Activated B cell treated with CpG ODN at 0.5 μM for 24 hours (primary cell): ENCODE data around the gene SIGLEC14. TPM values are rescaled to one million over a fixed set of nuclear protein-coding genes. Genes with fewer than 3 reads are reported as not detected.

Experiments
- ATAC-seq: fragments of 200-7000 bp; cut with Tn5 transposase; one replicate; pipeline ENCODE4 v1.10.0; 2021; ENCODE audit warnings: low read depth, mild to moderate bottlenecking, moderate library complexity
- CTCF ChIA-PET: fragments of 350-600 bp; sonication (Branson Sonifier 250); formaldehyde crosslinking; loops from one replicate; lab custom pipeline; 2021; ENCODE audit warnings: antibody characterized with exemption; lab: Charles Lee
- POLR2A ChIA-PET: fragments of 350-600 bp; sonication (Branson Sonifier 250); formaldehyde crosslinking; loops from one replicate; lab custom pipeline; 2021; ENCODE audit warnings: antibody characterized with exemption; lab: Charles Lee
- DNase-seq: peaks from one replicate; pipeline ENCODE4 v3.0.0; 2022
- H3K27ac Mint-ChIP-seq: one replicate; pipeline ENCODE4 v1.8.0; 2020; ENCODE audit warnings: mixed read lengths
- H3K27me3 Mint-ChIP-seq: one replicate; pipeline ENCODE4 v1.8.0; 2021; ENCODE audit warnings: mixed read lengths
- H3K36me3 Mint-ChIP-seq: one replicate; pipeline ENCODE4 v1.8.0; 2021; ENCODE audit warnings: low read depth, mixed read lengths
- H3K4me1 Mint-ChIP-seq: one replicate; pipeline ENCODE4 v1.8.0; 2021; ENCODE audit warnings: mixed read lengths
- H3K4me3 Mint-ChIP-seq: one replicate; pipeline ENCODE4 v1.8.0; 2020; ENCODE audit warnings: mild to moderate bottlenecking, mixed read lengths
- H3K9me3 Mint-ChIP-seq: one replicate; pipeline ENCODE4 v1.8.0; 2020; ENCODE audit warnings: mixed read lengths
- CTCF ChIP-seq: fragments of 200-600 bp; IDR thresholded peaks from one replicate; pipeline ENCODE4 v1.8.0; 2022; ENCODE audit warnings: antibody characterized with exemption, mild to moderate bottlenecking
- intact Hi-C: fragments of 100-400 bp; cut with micrococcal nuclease; formaldehyde crosslinking; loops from one replicate; pipeline ENCODE4 v1.15.1; 2024
- total RNA-seq: library from RNA; stranded (reverse); gene quantifications from 2 replicates; pipeline ENCODE4 v1.2.3, GENCODE V29; 2022

The SIGLEC14 gene
- total RNA-seq, 1 donor from 2014 or later: 12.8 TPM

GRCh38 chr19:51607920-51608562 lies 38.6 kb downstream of the SIGLEC14 start:
- Mint-ChIP-seq H3K4me1 (peaks cover 63% of the 10 kb centered on the region), H3K4me3 (no peak overlapping the region), H3K27ac (peak overlapping the region; percentile 88), H3K36me3 (peaks cover 44% of the 10 kb centered on the region), H3K27me3 (no peaks in the 10 kb centered on the region), H3K9me3 (peaks cover 6% of the 10 kb centered on the region)
- POLR2A ChIA-PET: interaction anchor here (1.2 to 2.2 kb wide), 3 partner anchors 13 to 96 kb away, joined by 3 to 7 read pairs (median 6); no protein-coding TSS in a partner anchor
- intact Hi-C loops: loop anchor here (1.0 to 5.0 kb wide), 9 partner anchors 13 to 269 kb away; partner anchors contain the start of genes SIGLEC10 and ZNF175
- CTCF ChIA-PET: interaction anchor here (1.4 to 2.5 kb wide), 4 partner anchors 12 to 166 kb away, joined by 3 to 9 read pairs (median 6); no protein-coding TSS in a partner anchor
- DNase-seq (peak; percentile 54), ATAC-seq (no peak)
- TF ChIP-seq CTCF: no peak

- ChIA-PET CTCF (interaction anchor here (1.1 to 2.5 kb wide), 5 partner anchors 11 to 165 kb away, joined by 3 to 9 read pairs (median 5); no protein-coding TSS in a partner anchor), POLR2A (interaction anchor here (0.7 to 2.2 kb wide), 10 partner anchors 8 to 268 kb away, joined by 3 to 9 read pairs (median 4); partner anchors contain the start of genes SIGLEC10 and SIGLEC6)
- Mint-ChIP-seq H3K4me3 (peak overlapping the region; percentile 65), H3K9me3 (no peaks in the 10 kb centered on the region), H3K27me3 (no peaks in the 10 kb centered on the region), H3K36me3 (peaks cover 37% of the 10 kb centered on the region), H3K4me1 (peaks cover 71% of the 10 kb centered on the region), H3K27ac (peak overlapping the region; percentile 88)
- no peak for TF ChIP-seq CTCF
- peak; percentile 94 for ATAC-seq
- DNase-seq: peak; percentile 63
- intact Hi-C loops: loop anchor here (1.0 to 5.0 kb wide), 9 partner anchors 13 to 268 kb away; partner anchors contain the start of genes SIGLEC10 and ZNF175
These were observed 39.5 kb downstream of the SIGLEC14 start for GRCh38 chr19:51607077-51607476.

GRCh38 chr19:51602189-51602854 lies 44.3 kb downstream of the SIGLEC14 start:
- Mint-ChIP-seq H3K27ac (peak overlapping the region; percentile 91), H3K4me1 (peaks cover 60% of the 10 kb centered on the region), H3K27me3 (no peaks in the 10 kb centered on the region), H3K36me3 (peaks cover 20% of the 10 kb centered on the region), H3K9me3 (no peaks in the 10 kb centered on the region), H3K4me3 (peak overlapping the region; percentile 89)
- peak; percentile 19 for ATAC-seq
- ChIA-PET POLR2A (interaction anchor here (0.7 to 1.9 kb wide), 15 partner anchors 8 to 1262 kb away, joined by 3 to 9 read pairs (median 3); no protein-coding TSS in a partner anchor), CTCF (interaction anchor here (1.2 to 3.3 kb wide), 5 partner anchors 33 to 129 kb away, joined by 3 to 23 read pairs (median 5); no protein-coding TSS in a partner anchor)
- no peak for DNase-seq
- intact Hi-C loops: loop anchor here (5.0 kb wide), 1 partner anchor 35 kb away; no protein-coding TSS in a partner anchor
- TF ChIP-seq CTCF: no peak

- Mint-ChIP-seq H3K27me3 (no peaks in the 10 kb centered on the region), H3K27ac (peak overlapping the region; percentile 81), H3K36me3 (peaks cover 14% of the 10 kb centered on the region), H3K9me3 (no peaks in the 10 kb centered on the region), H3K4me1 (peaks cover 48% of the 10 kb centered on the region), H3K4me3 (peak overlapping the region; percentile 84)
- POLR2A ChIA-PET: interaction anchor here (1.0 to 2.1 kb wide), 4 partner anchors 36 to 51 kb away, joined by 3 to 9 read pairs (median 6); no protein-coding TSS in a partner anchor
- intact Hi-C loops: loop anchor here (5.0 kb wide), 1 partner anchor 36 kb away; no protein-coding TSS in a partner anchor
- DNase-seq (peak; percentile 62), ATAC-seq (peak; percentile 86)
- CTCF ChIA-PET: interaction anchor here (1.0 to 3.3 kb wide), 6 partner anchors 37 to 57 kb away, joined by 3 to 23 read pairs (median 4); no protein-coding TSS in a partner anchor
- no peak for TF ChIP-seq CTCF
These were observed 45.6 kb downstream of the SIGLEC14 start for GRCh38 chr19:51600940-51601580.
